HK-2 (cell line): ENCODE results near the gene BLOC1S2.
"Not testable (repeated sequence)": the region's sequence is repeated elsewhere in the genome, so short reads cannot be mapped to it uniquely, and the experiment has no call there.

Experiments
- DNase-seq: peaks from one replicate; pipeline ENCODE4 v3.0.0-alpha.2; 2018; ENCODE audit not compliant: unreplicated experiment

Gene BLOC1S2

GRCh38 chr10:100291356-100291755, 4.9 kb upstream of the BLOC1S2 start:
- no peak for DNase-seq

- DNase-seq: no peak
Measured at GRCh38 chr10:100289641-100290040, 3.2 kb upstream of the BLOC1S2 start.

GRCh38 chr10:100288196-100288595, 1.7 kb upstream of the BLOC1S2 start:
- no peak for DNase-seq

- DNase-seq: no peak
Measured at GRCh38 chr10:100287756-100288155, 1.3 kb upstream of the BLOC1S2 start.

GRCh38 chr10:100285326-100285725, 1.2 kb downstream of the BLOC1S2 start:
- DNase-seq: not testable (repeated sequence)

- DNase-seq: no peak
Measured at GRCh38 chr10:100282907-100283306, 3.6 kb downstream of the BLOC1S2 start.

- not testable (repeated sequence) for DNase-seq
Measured at GRCh38 chr10:100276971-100277370, 9.5 kb downstream of the BLOC1S2 start.

GRCh38 chr10:100267239-100268104, 19.0 kb downstream of the BLOC1S2 start, which contains the start of gene CWF19L1:
TSS of gene CWF19L1 (minus strand) at chr10:100267638. CDS start at chr10:100267593, 45 bp downstream.
- DNase-seq: peak; percentile 91

GRCh38 chr10:100265821-100266485, 20.5 kb downstream of the BLOC1S2 start:
- no peak for DNase-seq

GRCh38 chr10:100254191-100254590, 32.3 kb downstream of the BLOC1S2 start:
- no peak for DNase-seq

- DNase-seq: no peak
Measured at GRCh38 chr10:100253041-100253440, 33.4 kb downstream of the BLOC1S2 start.

GRCh38 chr10:100248820-100249219, 37.7 kb downstream of the BLOC1S2 start:
- DNase-seq: no peak

- DNase-seq: no peak
Measured at GRCh38 chr10:100245484-100246220, 40.8 kb downstream of the BLOC1S2 start.

- no peak for DNase-seq
Measured at GRCh38 chr10:100239851-100240250, 46.6 kb downstream of the BLOC1S2 start.

GRCh38 chr10:100238429-100238828, 48.1 kb downstream of the BLOC1S2 start:
- no peak for DNase-seq

- no peak for DNase-seq
Measured at GRCh38 chr10:100232101-100232500, 54.4 kb downstream of the BLOC1S2 start.

GRCh38 chr10:100229819-100230422, 56.6 kb downstream of the BLOC1S2 start:
- no peak for DNase-seq

GRCh38 chr10:100223879-100224278, 62.6 kb downstream of the BLOC1S2 start:
- no peak for DNase-seq
